SH-SY5Y (cell line): ENCODE data around the gene NMNAT1.

Experiments used
- GATA2 ChIP-seq: IDR thresholded peaks from 2 replicates; pipeline ENCODE4 v1.6.1; 2011; ENCODE audit warnings: mild to moderate bottlenecking, low read depth, low read length
- GATA3 ChIP-seq: IDR thresholded peaks from 2 replicates; pipeline ENCODE4 v1.6.1; 2011; ENCODE audit warnings: low read depth, mild to moderate bottlenecking, low read length, moderate library complexity

Gene NMNAT1

DNA sequence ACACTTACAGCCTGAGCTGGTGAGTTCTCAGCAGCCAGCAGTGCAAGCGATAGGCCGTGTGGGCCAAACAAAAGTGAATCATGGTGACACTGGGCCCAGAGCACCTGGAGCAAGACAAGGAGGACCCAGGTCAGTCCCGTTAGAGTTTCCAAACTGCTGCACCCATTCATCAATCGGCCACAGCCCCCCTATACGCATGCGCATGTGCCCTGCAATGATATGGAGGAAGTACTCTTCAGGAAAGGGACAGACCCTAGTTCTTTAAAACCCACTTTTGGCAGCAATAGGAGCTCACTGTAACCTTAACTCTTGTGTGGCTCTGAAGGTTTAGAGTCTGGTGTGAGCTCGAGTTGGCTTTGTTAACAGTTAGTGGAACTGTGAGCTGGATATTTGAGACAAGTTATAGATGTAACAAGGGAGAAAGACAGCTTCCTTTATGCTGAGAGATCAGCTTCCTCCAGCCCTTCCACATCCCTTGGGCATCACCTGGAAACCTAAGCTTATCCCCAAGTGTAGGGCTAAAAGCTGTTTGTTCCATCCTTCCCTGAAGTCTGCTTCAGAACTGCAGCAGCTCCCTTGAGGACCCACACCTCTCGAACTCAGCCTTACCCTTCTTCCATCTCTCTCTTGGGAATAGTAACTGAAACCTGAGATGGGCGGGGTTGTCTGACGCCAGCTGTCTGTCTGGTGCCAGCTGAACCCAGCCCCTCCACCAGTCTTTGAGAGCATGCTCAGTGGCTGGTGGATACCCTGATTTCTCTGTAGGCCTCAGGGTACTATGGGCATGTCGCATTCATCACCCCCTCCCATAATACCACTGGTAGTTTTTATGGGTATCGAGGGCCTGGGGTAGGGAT lies 17.7 kb downstream of the NMNAT1 start:
- TF ChIP-seq GATA3, result no peak

DNA sequence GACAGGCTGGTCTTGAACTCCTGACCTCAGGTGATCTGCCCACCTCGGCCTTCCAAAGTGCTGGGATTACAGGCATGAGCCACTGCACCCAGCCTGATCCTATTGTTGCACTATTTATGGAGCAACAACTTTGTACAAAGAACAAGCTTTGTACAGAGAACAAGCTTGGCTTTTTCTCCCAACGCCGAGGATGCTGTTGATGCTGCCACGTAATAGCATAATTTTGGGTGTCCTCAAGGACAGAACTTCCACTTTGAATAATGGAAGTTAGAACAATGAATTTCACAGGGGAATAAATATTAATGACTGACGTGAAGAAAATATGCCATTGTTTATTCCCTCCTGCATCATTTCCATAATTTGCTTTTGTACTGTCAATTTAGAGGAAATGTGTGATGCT lies 41.0 kb downstream of the NMNAT1 start:
- TF ChIP-seq GATA2 (no peak), GATA3 (no peak)

DNA sequence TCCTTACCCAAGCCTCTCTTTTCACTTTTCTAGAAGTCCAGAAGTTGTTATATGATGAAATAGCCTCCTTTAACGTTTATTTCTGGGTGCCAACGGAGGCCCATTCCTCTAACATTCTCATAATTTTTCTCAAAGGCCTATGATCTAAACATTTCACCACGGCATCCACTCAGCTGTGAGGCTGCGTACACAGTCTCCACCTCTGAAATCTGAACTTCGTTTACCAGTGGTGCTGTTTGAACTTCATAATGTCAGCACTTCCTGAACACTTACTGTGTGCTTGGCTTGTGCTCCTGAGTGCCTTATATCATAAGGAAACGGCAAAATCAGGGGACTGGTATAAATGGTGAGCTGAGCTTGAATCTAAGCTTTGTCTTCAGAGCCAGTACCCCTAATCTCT lies 41.7 kb downstream of the NMNAT1 start:
- TF ChIP-seq GATA3, result no peak
- no peak for TF ChIP-seq GATA2

DNA sequence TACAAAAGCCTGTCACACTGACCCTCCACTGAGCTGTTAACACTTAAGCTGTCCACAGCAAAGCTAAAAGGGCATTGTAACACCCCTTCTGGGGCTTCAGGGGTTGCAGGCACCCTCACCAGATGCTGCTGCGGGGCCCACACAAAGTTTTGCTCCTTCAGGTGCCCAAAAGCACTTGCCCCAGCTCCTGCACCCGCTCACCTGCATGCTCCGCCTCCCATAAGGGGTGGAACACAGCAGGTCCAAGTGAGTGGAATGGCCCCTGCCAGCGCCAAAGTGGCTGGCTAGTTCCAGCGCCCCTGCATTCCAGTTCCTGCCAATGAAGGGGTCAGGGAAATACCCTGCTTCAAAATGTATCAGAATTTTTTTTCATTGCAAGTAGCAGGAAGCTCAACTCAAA lies 46.5 kb downstream of the NMNAT1 start:
- TF ChIP-seq GATA2 (no peak), GATA3 (no peak)

DNA sequence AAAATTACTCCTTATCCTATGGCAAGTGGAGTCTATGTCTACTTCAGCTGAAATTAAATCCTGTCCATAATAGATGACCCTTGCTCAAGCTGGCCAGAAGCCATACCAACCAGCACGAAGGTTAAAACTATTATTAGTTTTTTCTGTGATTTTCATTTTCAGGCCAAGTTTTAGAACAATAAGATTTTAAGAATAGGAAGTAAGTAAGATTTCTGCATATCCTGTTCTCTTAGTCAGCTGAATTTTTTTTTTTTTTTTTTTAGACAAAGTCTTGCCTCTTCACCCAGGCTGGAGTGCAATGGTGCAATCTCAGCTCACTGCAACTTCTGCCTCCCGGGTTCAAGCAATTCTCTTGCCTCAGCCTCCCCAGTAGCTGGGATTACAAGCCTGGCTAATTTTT lies 47.7 kb downstream of the NMNAT1 start:
- TF ChIP-seq GATA2, result no peak
- no peak for TF ChIP-seq GATA3

DNA sequence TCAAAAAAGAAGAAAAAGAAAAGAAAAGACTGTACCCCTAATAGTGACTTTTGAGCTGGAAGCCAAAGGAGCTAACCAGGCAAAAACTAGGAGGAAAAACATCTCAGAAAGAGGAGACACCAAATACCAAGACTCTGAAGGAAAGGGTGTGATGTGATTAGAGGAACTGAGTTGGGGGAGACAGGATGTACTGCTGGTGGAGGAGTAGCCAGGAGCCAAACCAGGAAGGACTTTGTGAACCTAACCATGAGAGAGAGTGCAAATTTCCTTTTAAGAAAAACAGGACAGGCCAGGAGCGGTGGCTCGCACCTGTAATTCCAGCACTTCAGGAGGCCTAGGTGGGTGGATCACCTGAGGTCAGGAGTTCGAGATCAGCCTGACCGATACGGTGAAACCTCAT lies 49.6 kb downstream of the NMNAT1 start:
- no peak for TF ChIP-seq GATA2
- TF ChIP-seq GATA3, result no peak

DNA sequence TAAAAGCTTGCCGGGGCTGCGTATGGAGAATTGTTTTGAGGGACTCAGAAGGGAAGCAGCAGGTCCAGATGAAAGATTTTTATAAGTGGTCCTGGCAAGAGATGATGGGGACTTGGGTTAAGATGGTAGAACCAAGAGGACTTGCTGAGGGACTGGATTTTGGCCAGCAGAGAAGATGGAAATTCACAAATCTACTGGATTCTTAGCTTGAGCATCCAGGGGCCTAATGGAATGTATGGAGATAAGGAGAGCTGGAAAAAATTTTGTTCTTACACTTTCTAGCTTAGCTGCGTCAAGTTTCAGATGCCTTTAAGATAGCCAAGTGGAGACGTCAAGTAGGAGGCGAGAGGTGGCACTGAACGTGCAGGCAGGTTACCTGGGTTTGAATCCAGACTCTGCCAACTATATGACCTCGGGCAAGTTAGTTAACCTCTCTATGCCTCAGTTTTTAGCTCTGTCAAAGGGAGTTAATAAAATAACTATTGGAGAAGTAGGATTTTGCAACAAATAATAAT lies 50.3 kb downstream of the NMNAT1 start:
- TF ChIP-seq GATA3 (no peak), GATA2 (no peak)

DNA sequence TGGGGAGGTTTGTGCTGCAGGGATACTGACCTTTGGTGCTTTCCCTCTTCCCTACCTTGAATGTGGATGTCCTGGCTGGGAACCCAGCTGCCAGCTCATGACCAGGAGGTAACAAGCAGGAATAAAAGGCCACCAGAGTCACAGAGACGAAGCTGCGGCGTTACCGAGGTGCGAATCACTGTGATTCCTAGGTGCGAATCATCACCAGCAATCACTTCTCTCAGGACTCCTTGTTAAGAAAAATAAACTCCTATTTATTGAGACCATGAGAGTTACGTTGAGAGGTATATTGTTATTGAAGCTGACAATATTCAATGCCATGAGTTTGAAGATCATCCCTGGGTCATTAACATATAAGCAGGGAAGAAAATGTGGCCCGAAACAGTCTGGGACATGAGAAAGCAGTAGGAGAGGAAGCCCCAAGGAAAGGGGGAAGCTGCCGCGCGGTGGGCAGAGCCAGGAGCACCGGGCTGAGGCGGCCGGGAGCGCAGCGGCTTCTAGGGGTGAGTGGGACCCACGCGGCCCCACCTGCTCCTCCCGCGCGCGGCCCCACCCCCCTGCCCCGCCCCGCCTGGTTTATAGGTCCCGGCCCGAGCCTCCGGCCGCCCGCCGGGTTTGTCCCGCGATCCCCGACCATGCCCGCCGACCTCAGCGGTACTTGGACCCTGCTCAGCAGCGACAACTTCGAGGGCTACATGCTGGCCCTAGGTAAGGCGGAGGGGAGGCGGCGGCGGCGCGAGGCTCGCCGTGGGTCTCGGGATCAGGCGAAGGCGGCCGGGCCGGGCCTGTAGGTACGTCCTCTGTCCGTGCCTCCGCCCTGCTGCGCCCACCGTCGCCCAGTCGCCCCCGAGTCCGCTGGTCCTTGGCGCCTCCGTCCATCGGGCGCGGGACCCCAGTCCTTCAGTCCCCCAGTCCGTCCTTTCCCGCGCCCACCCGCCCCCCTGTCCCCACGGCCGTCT lies 53.6 kb downstream of the NMNAT1 start, which contains the start of gene RBP7:
Gene RBP7, plus strand, starts transcription at position 605 of the 959 bp plus-strand sequence. Its CDS starts 31 bp downstream, at position 636.
- TF ChIP-seq GATA3 (no peak), GATA2 (no peak)

DNA sequence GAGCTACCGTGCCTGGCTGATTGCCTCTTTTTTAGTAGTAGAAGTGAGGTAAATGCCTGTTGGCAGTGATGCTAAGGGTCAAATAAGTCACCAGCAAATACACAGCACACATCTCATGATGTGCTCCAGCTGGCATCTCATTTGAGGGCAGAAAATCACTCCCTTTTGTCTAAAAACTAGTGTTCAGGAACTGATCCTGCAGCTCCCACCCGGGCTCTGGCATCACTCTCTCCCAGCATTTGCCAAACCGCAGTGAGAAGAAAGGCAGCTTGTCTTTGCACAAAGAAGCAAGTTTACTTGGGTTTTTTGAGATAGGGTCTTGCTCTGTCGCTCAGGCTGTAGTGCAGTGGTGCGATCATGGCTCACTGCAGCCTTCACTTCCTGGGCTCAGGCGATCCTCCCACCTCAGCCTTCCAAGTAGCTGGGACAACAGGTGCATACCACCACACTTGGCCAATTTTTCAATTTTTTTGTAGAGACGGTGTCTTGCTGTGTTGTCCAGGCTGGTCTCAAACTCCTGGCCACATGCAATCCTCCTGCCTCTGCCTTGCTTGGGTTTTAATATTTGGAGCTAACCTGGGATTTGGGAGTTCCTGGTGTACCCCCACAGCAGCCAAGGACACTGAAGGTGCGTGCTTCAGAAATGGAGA lies 57.9 kb downstream of the NMNAT1 start:
- TF ChIP-seq GATA2, result no peak
- no peak for TF ChIP-seq GATA3

DNA sequence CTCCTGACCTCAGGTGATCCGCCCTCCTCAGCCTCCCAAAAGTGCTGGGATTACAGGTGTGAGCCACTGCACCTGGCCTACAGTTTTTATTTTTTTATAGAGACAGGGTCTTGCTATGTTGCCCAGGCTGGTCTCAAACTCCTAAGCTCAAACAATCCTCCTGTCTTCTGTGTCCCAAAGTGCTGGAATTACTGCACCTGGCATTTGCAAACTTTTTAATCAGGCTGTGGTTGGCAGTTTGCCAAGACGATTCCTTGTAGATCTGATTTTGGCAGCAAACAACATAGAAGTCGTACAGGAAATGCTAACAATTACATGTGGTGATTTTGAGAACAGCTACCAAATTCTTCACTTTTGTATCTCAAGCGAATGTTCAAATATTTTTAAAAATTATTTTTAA lies 63.9 kb downstream of the NMNAT1 start:
- TF ChIP-seq GATA3 (no peak), GATA2 (no peak)

DNA sequence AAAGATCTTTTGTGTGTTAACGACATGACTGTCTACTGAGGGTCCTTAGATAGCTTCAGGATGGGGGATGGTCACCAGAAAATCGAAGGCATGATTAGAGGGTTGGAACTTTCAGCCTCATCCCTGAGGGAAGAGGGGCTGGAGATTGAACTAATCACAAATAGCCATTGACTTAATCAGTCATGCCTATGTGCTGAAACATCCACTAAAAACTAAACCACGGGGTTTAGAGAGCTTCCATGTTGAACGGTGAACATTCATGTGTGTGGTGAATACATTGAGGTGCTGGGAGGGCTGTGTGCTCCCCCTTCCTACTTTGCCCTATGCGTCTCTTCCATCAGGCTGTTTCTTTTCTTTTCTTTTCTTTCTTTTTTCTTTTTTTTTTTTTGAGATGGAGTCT lies 70.7 kb downstream of the NMNAT1 start:
- TF ChIP-seq GATA2 (no peak), GATA3 (no peak)

DNA sequence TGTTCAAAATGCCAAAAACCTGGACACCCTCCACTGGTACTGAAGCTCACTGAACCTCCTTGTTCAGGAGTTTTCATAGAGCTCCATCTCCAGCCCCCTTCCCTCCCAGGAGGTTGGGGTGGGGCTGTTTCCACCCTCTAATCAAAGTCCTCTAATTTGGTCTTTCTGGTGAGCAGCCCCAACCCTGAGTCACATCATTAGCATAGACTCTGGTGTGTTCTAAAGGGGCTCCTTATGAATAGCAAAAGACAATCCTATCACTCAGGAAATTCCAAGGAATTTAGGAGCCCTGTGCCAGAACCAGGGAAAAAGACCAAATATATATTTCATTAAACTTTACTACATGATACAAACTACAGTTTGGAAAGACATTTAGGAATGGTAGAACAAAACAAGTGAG lies 76.3 kb downstream of the NMNAT1 start:
- no peak for TF ChIP-seq GATA2
- TF ChIP-seq GATA3, result no peak

DNA sequence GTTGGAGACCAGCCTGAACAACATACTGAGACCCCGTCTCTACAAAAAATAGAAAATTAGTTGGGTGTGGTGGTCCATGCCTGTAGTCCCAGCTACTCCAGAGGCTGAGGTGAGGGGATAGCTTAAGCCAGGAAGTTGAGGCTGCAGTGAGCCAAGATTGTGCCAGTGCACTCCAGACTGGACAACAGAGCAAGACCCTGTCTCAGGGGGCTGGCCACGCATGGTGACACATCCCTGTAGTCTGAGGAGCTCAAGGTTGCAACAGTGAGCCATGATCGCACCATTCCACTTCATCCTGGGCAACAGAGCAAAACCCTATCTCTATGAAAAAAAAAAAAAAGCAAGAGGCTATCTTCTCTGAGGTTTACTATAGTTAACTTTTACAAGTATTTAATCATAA lies 76.8 kb downstream of the NMNAT1 start:
- TF ChIP-seq GATA2 (no peak), GATA3 (no peak)

DNA sequence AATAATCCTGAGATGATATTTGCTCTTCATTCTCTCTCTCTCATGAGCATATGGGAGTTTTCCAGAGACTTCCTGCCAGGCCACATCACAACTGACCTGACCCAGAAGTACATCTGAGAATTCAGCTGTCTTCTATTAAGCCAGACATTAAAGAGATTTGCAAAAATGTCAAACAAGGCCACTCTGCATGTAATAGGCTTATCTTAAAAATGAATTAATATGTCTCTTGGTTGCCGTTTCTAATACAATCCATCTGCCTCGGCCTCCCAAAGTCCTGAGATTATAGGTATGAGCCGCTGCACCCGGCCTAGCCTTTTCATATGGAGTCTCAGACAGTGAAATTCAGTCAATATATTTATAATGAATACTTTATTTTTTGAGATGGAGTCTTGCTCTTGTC lies 78.7 kb downstream of the NMNAT1 start:
- TF ChIP-seq GATA2, result 0 out of 2 replicates have a peak, but pooled peaks have one; percentile 11
